Ascending aorta (tissue), 2 donors: ENCODE results near the gene GEN1. TPM values are rescaled to one million over a fixed set of nuclear protein-coding genes. Genes with fewer than 3 reads are reported as not detected.
"Not testable (repeated sequence)": the region's sequence is repeated elsewhere in the genome, so short reads cannot be mapped to it uniquely, and the experiment has no call there.

Experiments
- DNase-seq, 2 donors: peaks; one replicate each; pipeline ENCODE4 v3.0.0-alpha.2; 2019; ENCODE audit warnings: low spot score in 2 of 2
- H3K27ac ChIP-seq, 2 donors: fragments of 200-600 bp; sonication (generic); one replicate each; pipeline ENCODE4 v1.5.1; 2016 to 2017; ENCODE audit warnings: mild to moderate bottlenecking in 1 of 2
- H3K27me3 ChIP-seq: fragments of 200-600 bp; sonication (generic); one replicate; pipeline ENCODE4 v1.5.1; 2017
- H3K36me3 ChIP-seq, 2 donors: fragments of 200-600 bp; sonication (generic); one replicate each; pipeline ENCODE4 v1.5.1; 2016
- H3K4me1 ChIP-seq, 2 donors: fragments of 200-600 bp; sonication (generic); one replicate each; pipeline ENCODE4 v1.5.1; 2016 to 2017; ENCODE audit warnings: mild to moderate bottlenecking in 1 of 2
- H3K4me3 ChIP-seq, 2 donors: fragments of 200-600 bp; sonication (generic); one replicate each; pipeline ENCODE4 v1.5.1; 2016 to 2017; ENCODE audit warnings: mild to moderate bottlenecking in 1 of 2
- H3K9me3 ChIP-seq, 2 donors: fragments of 200-600 bp; sonication (generic); one replicate each; pipeline ENCODE4 v1.5.1; 2016
- CTCF ChIP-seq, 3 experiments: fragments of 200-600 bp in 2 of 3; fragments of 450-650 bp in 1 of 3; sonication (generic) in 2 of 3; IDR thresholded peaks; one replicate each; pipeline ENCODE4 v1.5.1; 2016 to 2019; ENCODE audit warnings: antibody characterized with exemption in 3 of 3, mild to moderate bottlenecking in 1 of 3, moderate library complexity in 1 of 3
- intact Hi-C: fragments of 100-400 bp; cut with DNase I; formaldehyde crosslinking; loops from one replicate; pipeline ENCODE4 v1.15.1; 2023
- total RNA-seq: library from RNA; depleted of rRNA; stranded (reverse); fragments of >200 nt; gene quantifications from one replicate; pipeline ENCODE4 v1.1.0, GENCODE V29; 2016

Gene GEN1
- total RNA-seq, 1 donor from 2014 or later: not detected

- H3K36me3 ChIP-seq: no peaks in the 10 kb centered on the region
- H3K27ac ChIP-seq: peak overlapping the region; percentile 40 to 55
- no peaks in the 10 kb centered on the region for H3K27me3 ChIP-seq
- H3K4me3 ChIP-seq: no peak overlapping the region
- TF ChIP-seq CTCF (IDR thresholded peaks at IDR 0.05): no peak
- no peak for DNase-seq
- H3K4me1 ChIP-seq: peaks cover 0 to 27% of the 10 kb centered on the region in 2 donors
- no peaks in the 10 kb centered on the region for H3K9me3 ChIP-seq
- intact Hi-C loops: loop anchor here (5.0 kb wide), 1 partner anchor 70 kb away; the partner anchor contains the start of genes GEN1 and SMC6
These were observed 68.6 kb downstream of the GEN1 start for GRCh38 chr2:17822445-17823117.

- H3K4me3 ChIP-seq, DNase-seq, H3K27ac ChIP-seq, H3K27me3 ChIP-seq, H3K36me3 ChIP-seq, H3K9me3 ChIP-seq: not testable (repeated sequence)
- H3K4me1 ChIP-seq: peaks cover 0 to 27% of the 10 kb centered on the region in 2 donors
- intact Hi-C loops: loop anchor here (5.0 kb wide), 1 partner anchor 71 kb away; the partner anchor contains the start of genes GEN1 and SMC6
These were observed 69.7 kb downstream of the GEN1 start for GRCh38 chr2:17823646-17824045.

GRCh38 chr2:17827316-17827715, 73.4 kb downstream of the GEN1 start:
- peaks cover 0 to 14% of the 10 kb centered on the region in 2 donors for H3K4me1 ChIP-seq
- no peaks in the 10 kb centered on the region for H3K36me3 ChIP-seq
- no peak overlapping the region for H3K4me3 ChIP-seq
- DNase-seq: no peak
- no peak for TF ChIP-seq CTCF (IDR thresholded peaks at IDR 0.05)
- H3K27me3 ChIP-seq: no peaks in the 10 kb centered on the region
- no peak overlapping the region for H3K27ac ChIP-seq
- intact Hi-C loops: loop anchor here (5.0 kb wide), 1 partner anchor 105 kb away; no protein-coding TSS in a partner anchor
- no peaks in the 10 kb centered on the region for H3K9me3 ChIP-seq

- H3K9me3 ChIP-seq: no peaks in the 10 kb centered on the region
- H3K27me3 ChIP-seq: no peaks in the 10 kb centered on the region
- H3K4me3 ChIP-seq: no peak overlapping the region
- no peak for DNase-seq
- H3K27ac ChIP-seq: no peak overlapping the region
- H3K4me1 ChIP-seq: peaks cover 0 to 9% of the 10 kb centered on the region in 2 donors
- no peak for TF ChIP-seq CTCF (IDR thresholded peaks at IDR 0.05)
- no peaks in the 10 kb centered on the region for H3K36me3 ChIP-seq
- intact Hi-C loops: loop anchor here (5.0 kb wide), 1 partner anchor 105 kb away; no protein-coding TSS in a partner anchor
These were observed 73.8 kb downstream of the GEN1 start for GRCh38 chr2:17827785-17828184.

- H3K27me3 ChIP-seq: no peaks in the 10 kb centered on the region
- TF ChIP-seq CTCF (IDR thresholded peaks at IDR 0.05): peak; percentile 74 to 96 (median 80)
- H3K4me1 ChIP-seq: peaks cover 0 to 3% of the 10 kb centered on the region in 2 donors
- no peak overlapping the region for H3K27ac ChIP-seq
- H3K36me3 ChIP-seq: no peaks in the 10 kb centered on the region
- intact Hi-C loops: loop anchor here (2.0 kb wide), 1 partner anchor 76 kb away; the partner anchor contains the start of gene GEN1
- DNase-seq: peak in 1 of 2 donors; percentile 79
- H3K9me3 ChIP-seq: no peaks in the 10 kb centered on the region
- peak overlapping the region in 1 of 2 donors; percentile 47 for H3K4me3 ChIP-seq
These were observed 76.4 kb downstream of the GEN1 start for GRCh38 chr2:17830053-17831034.
